ENCODE data around the gene OR4N2. TPM values are rescaled to one million over a fixed set of nuclear protein-coding genes. Genes with fewer than 3 reads are reported as not detected.
"Not testable (repeated sequence)": the region's sequence is repeated elsewhere in the genome, so short reads cannot be mapped to it uniquely, and the experiment has no call there.

Gene OR4N2
- total RNA-seq, 1 experiment from 2014 or later, result not detected

DNA sequence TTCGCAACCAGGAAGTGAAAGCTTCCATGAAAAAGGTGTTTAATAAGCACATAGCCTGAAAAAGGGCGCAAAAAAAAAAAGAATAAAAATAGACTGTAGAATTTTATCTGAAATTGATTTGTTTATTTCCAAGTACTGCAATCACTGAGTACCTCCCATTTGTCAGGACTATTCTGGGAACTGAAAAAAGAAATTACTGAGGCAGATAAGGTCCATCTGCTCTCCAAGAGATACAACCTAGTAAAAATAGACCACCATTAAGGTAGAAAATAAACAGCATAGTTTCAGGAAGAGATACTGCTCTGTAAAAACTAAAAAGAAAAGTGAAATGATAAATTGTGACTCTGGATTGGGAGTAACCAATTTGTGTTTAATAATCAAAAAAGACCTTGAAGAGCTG is 24.7 kb downstream of the OR4N2 start:
- POLR2A ChIA-PET (ENCODE audit: unreplicated experiment), result no interaction called here

DNA sequence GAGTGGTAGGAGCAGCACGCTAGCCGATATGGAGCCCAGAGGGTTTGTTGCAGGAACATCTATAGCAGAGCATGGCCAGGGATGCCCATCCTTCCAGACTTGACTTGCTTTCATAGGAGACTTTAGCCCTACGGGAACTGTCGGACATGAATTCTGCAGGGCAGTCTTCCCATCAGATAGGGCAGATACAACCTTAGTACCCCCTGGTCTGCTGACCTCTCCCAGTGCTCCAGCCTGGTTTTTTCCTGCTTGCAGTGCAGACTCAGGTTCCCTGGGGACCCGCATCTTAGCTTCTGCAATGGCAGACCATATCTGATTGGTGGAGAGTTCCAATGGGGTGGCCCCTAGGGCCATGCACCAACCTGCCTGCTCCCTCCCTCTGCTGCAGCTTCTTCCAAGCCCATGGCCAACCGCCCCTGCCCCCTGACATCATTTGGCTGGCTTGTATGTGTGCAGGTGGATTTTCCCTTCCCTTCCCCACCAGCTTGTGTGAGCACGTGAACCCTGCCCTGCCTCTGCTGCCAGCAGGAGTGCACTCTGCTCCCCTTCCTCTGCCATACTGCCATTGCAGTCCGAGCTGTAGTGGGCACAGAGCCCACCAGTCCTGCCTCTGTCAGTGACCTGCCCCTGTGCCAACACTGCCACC is 30.8 kb downstream of the OR4N2 start:
- BruUV-seq (replicated peaks); POLR2A ChIA-PET (ENCODE audit: unreplicated experiment): not testable (repeated sequence)

More for the DNA sequence above, 24.7 kb downstream of the OR4N2 start:
- intact Hi-C loops (cut with micrococcal nuclease; ENCODE audit: unreplicated experiment), result no loop called here
- Histone ChIP-seq H4K20me1 (ENCODE audit: insufficient read depth) (no peaks in the 10 kb centered on the region), H3K4me3 (no peak overlapping the region), H3K27ac (no peak overlapping the region), H3K4me2 (no peak overlapping the region), H3K9me3 (ENCODE audit: insufficient read depth, low read depth) (no peaks in the 10 kb centered on the region), H3K36me3 (ENCODE audit: low read depth) (no peaks in the 10 kb centered on the region), H2AFZ (no peak overlapping the region), H3F3A (ENCODE audit: insufficient read depth, low read depth) (no peaks in the 10 kb centered on the region), H3K9me2 (ENCODE audit: insufficient read depth) (no peaks in the 10 kb centered on the region), H3K27me3 (ENCODE audit: insufficient read depth, low read depth) (no peaks in the 10 kb centered on the region), H3K4me1 (replicated peaks; ENCODE audit: insufficient read depth) (no peaks in the 10 kb centered on the region), H3K79me2 (ENCODE audit: low read depth) (no peaks in the 10 kb centered on the region)
- CTCF ChIA-PET, result no interaction called here
- BruUV-seq (replicated peaks), result no TSS peak
- TF ChIP-seq EZH2 (IDR thresholded peaks at IDR 0.05; ENCODE audit: low read depth), result no peak
- TF ChIP-seq, protein P1, sequence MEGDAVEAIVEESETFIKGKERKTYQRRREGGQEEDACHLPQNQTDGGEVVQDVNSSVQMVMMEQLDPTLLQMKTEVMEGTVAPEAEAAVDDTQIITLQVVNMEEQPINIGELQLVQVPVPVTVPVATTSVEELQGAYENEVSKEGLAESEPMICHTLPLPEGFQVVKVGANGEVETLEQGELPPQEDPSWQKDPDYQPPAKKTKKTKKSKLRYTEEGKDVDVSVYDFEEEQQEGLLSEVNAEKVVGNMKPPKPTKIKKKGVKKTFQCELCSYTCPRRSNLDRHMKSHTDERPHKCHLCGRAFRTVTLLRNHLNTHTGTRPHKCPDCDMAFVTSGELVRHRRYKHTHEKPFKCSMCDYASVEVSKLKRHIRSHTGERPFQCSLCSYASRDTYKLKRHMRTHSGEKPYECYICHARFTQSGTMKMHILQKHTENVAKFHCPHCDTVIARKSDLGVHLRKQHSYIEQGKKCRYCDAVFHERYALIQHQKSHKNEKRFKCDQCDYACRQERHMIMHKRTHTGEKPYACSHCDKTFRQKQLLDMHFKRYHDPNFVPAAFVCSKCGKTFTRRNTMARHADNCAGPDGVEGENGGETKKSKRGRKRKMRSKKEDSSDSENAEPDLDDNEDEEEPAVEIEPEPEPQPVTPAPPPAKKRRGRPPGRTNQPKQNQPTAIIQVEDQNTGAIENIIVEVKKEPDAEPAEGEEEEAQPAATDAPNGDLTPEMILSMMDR (conservative IDR thresholded peaks at IDR 0.05), result no peak
- DNase-seq, result no peak

DNA sequence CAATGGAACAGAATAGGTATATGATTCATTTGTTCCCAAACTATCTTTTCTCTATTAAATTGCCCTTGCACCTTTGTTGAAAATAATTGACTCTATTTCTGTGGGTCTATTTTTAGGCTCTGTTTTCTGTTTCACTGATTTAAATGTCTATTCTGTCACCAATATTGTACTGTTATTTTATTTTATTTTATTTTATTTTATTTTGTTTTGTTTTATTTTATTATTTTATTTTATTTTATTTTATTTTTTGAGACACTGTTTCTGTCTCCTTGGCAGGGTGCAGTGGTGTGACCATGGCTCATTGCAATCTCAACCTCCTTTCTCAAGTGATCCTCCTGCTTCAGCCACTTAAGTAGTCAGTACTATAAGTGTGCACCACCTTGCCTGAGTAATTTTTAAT is 34.9 kb downstream of the OR4N2 start:
- H3K4me3 ChIP-seq, result no peak overlapping the region
- no peak for DNase-seq
- H3K9me2 ChIP-seq (ENCODE audit: insufficient read depth), result no peaks in the 10 kb centered on the region
- intact Hi-C loops (cut with micrococcal nuclease; ENCODE audit: unreplicated experiment), result no loop called here
- H2AFZ ChIP-seq, result no peak overlapping the region
- H3K27me3 ChIP-seq (ENCODE audit: insufficient read depth, low read depth), result no peaks in the 10 kb centered on the region
- no peaks in the 10 kb centered on the region for H3K79me2 ChIP-seq (ENCODE audit: low read depth)
- H3K36me3 ChIP-seq (ENCODE audit: low read depth), result no peaks in the 10 kb centered on the region
- BruUV-seq (replicated peaks), result no TSS peak
- no peak overlapping the region for H3K27ac ChIP-seq
- no peaks in the 10 kb centered on the region for H3F3A ChIP-seq (ENCODE audit: insufficient read depth, low read depth)
- CTCF ChIA-PET, result no interaction called here
- H3K4me2 ChIP-seq, result no peak overlapping the region
- H4K20me1 ChIP-seq (ENCODE audit: insufficient read depth), result no peaks in the 10 kb centered on the region
- no peaks in the 10 kb centered on the region for H3K4me1 ChIP-seq (replicated peaks; ENCODE audit: insufficient read depth)
- TF ChIP-seq EZH2 (IDR thresholded peaks at IDR 0.05; ENCODE audit: low read depth), result no peak
- TF ChIP-seq, protein P1 (conservative IDR thresholded peaks at IDR 0.05), result no peak
- no peaks in the 10 kb centered on the region for H3K9me3 ChIP-seq (ENCODE audit: insufficient read depth, low read depth)
- POLR2A ChIA-PET (ENCODE audit: unreplicated experiment), result no interaction called here

More for the DNA sequence above, 30.8 kb downstream of the OR4N2 start:
- H4K20me1 ChIP-seq (ENCODE audit: insufficient read depth); H3K27ac ChIP-seq; H3K9me3 ChIP-seq (ENCODE audit: insufficient read depth, low read depth); H2AFZ ChIP-seq; H3K79me2 ChIP-seq (ENCODE audit: low read depth); H3K9me2 ChIP-seq (ENCODE audit: insufficient read depth); CTCF ChIA-PET; H3K4me2 ChIP-seq; intact Hi-C loops (cut with micrococcal nuclease; ENCODE audit: unreplicated experiment); H3F3A ChIP-seq (ENCODE audit: insufficient read depth, low read depth); DNase-seq; H3K36me3 ChIP-seq (ENCODE audit: low read depth); H3K4me3 ChIP-seq; H3K27me3 ChIP-seq (ENCODE audit: insufficient read depth, low read depth); H3K4me1 ChIP-seq (replicated peaks; ENCODE audit: insufficient read depth): not testable (repeated sequence)

DNA sequence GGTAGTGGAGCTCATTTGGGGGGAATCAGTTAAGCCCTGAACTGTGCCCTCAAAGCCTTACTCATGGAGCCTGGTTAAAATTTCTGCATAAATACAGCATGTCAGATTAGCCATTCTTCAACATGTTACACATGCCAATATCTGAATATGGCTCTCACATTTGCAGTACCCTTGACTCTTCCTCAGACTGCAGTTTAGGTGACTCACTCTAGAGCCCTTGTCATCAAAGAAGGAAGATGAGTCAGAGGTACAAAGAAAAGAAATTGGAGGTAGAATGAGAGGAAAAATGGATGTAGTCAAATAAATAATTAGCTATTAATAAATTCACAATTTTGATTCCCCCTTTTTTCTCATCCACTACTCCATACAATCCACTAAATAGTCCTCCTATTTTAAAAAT is 47.8 kb downstream of the OR4N2 start:
- Histone ChIP-seq H3K27ac (no peak overlapping the region), H4K20me1 (ENCODE audit: insufficient read depth) (no peaks in the 10 kb centered on the region), H3K36me3 (ENCODE audit: low read depth) (no peaks in the 10 kb centered on the region), H3K4me3 (no peak overlapping the region), H3K4me2 (no peak overlapping the region), H3K79me2 (ENCODE audit: low read depth) (no peaks in the 10 kb centered on the region), H3K27me3 (ENCODE audit: insufficient read depth, low read depth) (no peaks in the 10 kb centered on the region), H3K9me3 (ENCODE audit: insufficient read depth, low read depth) (no peaks in the 10 kb centered on the region), H3K9me2 (ENCODE audit: insufficient read depth) (no peaks in the 10 kb centered on the region), H3F3A (ENCODE audit: insufficient read depth, low read depth) (no peaks in the 10 kb centered on the region), H3K4me1 (replicated peaks; ENCODE audit: insufficient read depth) (no peaks in the 10 kb centered on the region), H2AFZ (no peak overlapping the region)
- no peak for DNase-seq
- no peak for TF ChIP-seq EZH2 (IDR thresholded peaks at IDR 0.05; ENCODE audit: low read depth)
- TF ChIP-seq, protein P1 (conservative IDR thresholded peaks at IDR 0.05), result no peak
- intact Hi-C loops (cut with micrococcal nuclease; ENCODE audit: unreplicated experiment), result no loop called here
- CTCF ChIA-PET, result no interaction called here
- POLR2A ChIA-PET (ENCODE audit: unreplicated experiment), result no interaction called here
- no TSS peak for BruUV-seq (replicated peaks)

DNA sequence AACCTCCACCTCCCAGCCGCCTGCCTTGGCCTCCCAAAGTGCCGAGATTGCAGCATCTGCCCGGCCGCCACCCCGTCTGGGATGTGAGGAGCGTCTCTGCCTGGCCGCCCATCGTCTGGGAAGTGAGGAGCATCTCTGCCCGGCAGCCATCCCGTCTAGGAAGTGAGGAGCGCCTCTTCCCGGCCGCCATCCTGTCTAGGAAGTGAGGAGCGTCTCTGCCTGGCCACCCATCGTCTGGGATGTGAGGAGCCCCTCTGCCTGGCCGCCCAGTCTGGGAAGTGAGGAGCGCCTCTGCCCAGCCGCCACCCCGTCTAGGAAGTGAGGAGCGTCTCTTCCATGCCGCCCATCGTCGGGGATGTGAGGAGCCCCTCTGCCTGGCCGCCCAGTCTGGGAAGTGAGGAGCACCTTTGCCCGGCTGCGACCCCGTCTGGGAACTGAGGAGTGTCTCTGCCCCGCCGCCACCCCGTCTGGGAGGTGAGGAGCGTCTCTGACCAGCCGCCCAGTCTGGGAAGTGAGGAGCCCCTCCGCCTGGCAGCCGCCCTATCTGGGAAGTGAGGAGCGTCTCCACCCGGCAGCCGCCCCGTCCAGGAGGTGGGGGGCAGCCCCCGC is 62.6 kb downstream of the OR4N2 start:
- H3K27ac ChIP-seq; intact Hi-C loops (cut with micrococcal nuclease; ENCODE audit: unreplicated experiment); H3K4me1 ChIP-seq (replicated peaks; ENCODE audit: insufficient read depth); H3K36me3 ChIP-seq (ENCODE audit: low read depth); H4K20me1 ChIP-seq (ENCODE audit: insufficient read depth); H3K4me2 ChIP-seq; H3K9me3 ChIP-seq (ENCODE audit: insufficient read depth, low read depth); BruUV-seq (replicated peaks); CTCF ChIA-PET; H2AFZ ChIP-seq; DNase-seq; H3F3A ChIP-seq (ENCODE audit: insufficient read depth, low read depth); H3K27me3 ChIP-seq (ENCODE audit: insufficient read depth, low read depth); POLR2A ChIA-PET (ENCODE audit: unreplicated experiment); H3K79me2 ChIP-seq (ENCODE audit: low read depth); H3K4me3 ChIP-seq; H3K9me2 ChIP-seq (ENCODE audit: insufficient read depth): not testable (repeated sequence)
